GM21576 (cell line): Measurements from ENCODE around the gene VPS26C.
"Not testable (repeated sequence)": the region's sequence is repeated elsewhere in the genome, so short reads cannot be mapped to it uniquely, and the experiment has no call there.

Experiments
- ATAC-seq: cut with Tn5 transposase; IDR thresholded peaks from one replicate; pipeline ENCODE4 v1.9.1; 2021; ENCODE audit warnings: mild to moderate bottlenecking, moderate library complexity; ENCODE audit not compliant: unreplicated experiment

Gene VPS26C

DNA sequence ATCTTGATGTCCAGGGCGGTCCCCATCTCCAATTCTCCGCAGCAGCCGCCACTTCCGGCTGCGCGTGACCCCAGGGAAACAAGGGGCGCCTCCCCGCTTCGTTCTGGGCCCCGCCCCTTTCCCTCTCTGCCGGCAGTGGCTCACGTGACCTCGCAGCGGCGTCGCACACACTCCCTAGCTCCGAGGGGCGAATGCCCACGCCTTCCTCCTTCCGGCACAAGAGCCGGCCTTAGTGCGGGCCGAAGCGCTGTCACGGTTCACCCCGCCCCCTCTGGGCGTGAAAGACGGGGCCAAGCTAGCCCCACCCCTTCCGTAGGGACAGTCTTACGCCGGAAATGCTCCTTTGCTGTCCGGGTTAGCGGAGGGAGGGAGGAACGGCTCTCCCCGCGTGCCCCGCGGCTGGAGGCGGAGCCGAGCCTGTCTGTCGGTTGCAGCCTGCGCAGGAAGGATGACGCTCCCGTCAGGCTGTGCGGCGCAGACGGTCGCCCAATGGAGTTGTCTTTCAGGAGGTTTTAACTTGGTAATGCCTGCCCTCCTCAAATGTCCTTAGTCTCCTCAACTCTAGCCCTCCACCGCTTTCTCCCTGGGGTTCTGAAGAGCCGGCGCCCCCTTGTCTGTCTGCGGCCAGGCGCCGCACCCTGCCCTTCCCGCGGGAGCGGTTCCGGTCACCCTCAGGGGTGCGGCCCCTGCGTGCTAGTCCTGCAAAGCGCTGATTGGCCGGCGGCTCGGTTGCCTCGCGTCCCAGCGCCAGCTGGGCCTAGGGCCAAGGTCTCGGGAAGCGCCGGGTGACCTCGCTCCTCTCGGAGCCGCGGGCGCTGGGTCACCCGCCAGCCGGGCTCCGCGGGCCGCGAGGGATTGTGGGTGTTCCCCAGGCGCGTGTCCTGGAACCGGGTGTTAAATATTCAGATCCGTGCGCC is at the start of gene VPS26C:
TSS of gene VPS26C (minus strand) at position 66 of the 917 bp plus-strand sequence. CDS start at position 26, 40 bp downstream.
- peak; percentile 91 for ATAC-seq

DNA sequence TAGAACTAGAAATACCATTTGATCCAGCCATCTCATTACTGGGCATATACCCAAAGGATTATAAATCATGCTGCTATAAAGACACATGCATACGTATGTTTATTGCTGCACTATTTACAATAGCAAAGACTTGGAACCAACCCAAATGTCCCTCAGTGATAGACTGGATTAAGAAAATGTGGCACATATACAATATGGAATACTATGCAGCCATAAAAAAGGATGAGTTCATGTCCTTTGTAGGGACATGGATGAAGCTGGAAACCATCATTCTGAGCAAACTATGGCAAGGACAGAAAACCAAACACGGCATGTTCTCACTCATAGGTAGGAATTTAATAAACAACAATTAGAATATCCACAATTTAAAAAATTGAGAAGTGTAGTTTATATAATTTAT is 48.9 kb upstream of the VPS26C start:
- ATAC-seq, result not testable (repeated sequence)

DNA sequence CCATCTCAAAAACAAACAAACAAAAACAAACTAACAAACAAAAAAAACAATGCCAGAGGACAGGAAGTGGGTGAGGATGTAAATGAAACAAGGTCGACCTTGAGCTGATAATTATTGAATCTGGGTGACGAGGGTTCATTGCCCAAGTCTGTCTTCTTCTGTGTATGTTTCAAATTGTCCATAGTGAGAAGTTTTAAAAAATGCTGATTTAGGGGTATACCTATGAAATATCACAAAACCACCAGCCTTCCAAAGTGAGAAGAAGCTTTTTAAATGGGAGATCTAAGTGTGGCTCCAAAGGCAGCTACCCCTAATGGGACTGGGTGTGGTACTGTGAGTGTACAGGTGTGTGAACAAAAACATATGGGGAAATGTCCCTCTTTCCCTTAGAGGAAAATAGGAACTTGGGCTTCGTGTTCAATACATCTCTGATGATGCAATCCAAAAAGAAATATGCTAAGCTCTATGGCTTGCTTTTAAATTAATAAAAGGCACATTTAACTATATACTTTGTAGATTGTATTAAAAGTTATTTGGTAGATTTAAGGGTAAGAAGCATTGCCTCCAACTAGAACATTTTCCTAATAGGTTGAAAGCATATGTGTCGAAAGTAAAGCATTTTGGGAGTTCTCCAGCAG is 33.1 kb upstream of the VPS26C start:
- ATAC-seq, result no peak

DNA sequence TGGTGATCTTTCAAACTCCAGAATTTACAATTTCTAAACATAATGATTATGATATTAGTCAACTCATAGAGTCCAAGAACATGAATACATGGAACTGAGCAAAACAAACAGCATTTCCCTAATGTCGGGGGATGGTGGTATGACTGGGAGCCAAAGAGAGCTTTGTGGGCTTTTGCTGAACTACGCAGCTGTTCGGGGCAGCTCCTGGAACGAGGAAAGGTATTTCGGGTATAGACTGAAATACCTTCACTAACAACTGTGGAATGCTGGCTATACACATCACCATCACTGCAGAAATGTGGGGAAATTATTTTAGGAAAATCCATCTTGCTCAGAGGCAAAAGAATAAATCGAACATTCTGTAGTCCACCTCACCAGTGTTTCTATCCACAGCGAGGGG is 30.2 kb upstream of the VPS26C start:
- ATAC-seq, result no peak

DNA sequence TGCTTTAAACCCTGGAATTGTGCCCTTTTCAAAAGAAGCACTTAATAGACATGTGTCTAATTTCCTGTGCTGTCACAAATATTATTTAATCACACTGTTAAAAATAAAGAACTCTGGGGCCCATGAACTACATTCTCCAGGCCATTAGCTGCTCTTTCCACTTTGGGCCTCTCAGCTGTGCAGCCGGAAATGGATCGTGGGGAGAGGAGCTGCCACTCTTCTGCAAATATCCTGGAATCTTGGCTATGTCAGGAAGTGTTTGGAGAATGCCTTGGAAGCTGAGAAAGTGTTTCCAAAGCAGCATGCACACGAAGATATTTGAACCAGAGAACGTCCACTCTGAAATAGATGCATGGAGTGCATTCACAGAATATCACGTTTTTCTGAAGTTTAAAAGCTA is 27.5 kb upstream of the VPS26C start:
- ATAC-seq, result no peak

DNA sequence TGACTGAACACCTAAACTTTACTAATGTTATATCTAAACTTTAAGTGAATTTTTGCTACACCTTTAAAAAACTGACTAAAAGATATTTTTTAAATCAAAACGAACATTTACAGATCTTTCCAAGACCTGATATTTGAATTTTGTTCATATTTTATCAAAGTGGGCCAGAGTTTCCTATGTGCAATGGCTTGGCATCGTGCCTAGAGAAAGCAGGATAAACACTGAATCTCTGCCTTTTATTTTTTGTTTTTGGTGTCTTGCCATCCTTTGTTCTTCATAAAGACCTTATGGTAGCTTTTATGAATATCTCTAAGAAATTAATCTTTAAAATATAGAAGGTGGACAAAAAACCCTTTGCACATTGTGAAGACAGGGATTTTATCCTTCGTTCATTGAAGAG is 25.8 kb upstream of the VPS26C start:
- no peak for ATAC-seq

DNA sequence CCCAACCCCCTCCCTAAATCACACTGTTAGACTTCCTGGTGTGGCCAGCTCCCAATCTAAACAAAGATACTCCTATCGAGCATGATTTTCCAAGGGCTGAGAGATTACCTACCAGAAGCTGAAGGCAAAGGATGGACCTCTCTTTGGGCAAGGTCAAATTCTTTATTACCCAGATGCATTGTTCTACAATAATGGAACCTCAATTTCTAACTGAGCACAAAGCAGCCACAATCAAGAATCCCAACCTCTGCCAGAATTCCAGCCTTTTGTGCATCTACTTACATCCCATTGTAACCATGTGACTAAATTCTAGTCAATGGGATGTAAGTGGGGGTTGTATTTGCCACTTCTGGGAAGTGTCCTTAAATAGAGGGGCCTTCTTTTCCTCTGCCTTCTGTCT is 24.9 kb upstream of the VPS26C start:
- no peak for ATAC-seq

DNA sequence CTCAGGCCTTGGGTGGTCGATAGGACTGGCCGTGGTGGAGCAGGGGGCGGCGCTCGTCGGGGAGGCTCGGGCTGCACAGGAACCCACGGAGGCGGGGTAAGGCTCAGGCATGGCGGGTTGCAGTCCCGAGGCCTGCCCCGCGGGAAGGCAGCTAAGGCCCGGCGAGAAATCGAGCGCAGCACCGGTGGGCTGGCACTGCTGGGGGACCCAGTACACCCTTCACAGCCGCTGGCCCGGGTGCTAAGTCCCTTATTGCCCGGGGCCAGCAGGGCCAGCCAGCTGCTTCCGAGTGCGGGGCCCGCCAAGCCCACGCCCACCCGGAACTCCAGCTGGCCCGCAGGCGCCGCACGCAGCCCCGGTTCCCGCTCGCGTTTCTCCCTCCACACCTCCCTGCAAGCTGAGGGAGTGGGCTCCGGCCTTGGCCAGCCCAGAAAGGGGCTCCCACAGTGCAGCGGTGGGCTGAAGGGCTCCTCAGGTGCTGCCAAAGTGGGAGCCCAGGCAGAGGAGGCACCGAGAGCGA is 16.1 kb upstream of the VPS26C start:
- ATAC-seq, result not testable (repeated sequence)

DNA sequence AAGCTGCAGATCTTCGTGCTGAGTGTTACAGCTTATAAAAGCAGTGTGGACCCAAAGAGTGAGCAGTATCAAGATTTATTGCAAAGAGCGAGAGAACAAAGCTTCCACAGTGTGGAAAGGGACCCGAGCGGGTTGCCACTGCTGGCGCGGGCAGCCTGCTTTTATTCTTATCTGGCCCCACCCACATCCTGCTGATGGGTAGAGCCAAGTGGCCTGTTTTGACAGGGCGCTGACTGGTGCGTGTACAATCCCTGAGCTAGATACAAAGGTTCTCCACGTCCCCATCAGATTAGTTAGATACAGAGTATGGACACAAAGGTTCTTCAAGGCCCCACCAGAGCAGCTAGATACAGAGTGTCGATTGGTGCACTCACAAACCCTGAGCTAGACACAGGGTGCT is 15.5 kb upstream of the VPS26C start:
- ATAC-seq, result not testable (repeated sequence)

DNA sequence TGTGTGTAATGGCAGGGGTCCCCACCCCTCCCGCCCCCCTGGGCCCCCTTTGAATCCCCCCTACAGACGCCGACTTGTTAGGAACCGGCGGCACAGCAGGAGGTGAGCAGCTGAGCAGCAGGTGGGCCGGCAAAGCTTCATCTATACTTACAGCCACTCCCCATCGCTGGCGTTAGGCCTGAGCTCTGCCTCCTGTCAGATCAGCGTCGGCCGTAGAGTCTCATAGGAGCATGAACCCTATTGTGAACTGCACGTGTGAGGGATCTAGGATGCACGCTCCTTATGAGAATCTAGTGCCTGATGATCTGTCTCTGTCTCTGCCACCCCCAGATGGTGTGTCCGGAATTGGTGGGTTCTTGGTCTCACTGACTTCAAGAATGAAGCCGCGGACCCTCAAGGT is 14.9 kb upstream of the VPS26C start:
- ATAC-seq, result no peak

DNA sequence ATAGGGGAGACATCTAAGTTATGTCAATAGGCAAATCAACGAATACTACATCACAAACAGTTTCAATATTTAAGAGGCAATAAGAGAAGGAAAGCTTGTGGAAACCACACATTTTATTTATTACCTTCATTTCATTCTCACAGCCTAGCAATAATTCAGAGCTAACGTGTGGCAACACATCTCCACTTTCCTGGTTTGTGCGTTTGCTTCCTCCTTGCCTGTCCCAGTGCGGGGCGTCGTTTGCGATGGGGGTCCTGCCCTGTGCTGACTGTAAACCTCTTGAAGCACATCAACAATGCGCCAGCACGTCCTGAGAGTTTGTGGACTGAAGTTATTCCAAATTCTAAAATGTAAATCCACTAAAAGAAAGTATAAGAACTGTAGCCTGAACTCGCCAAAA is 14.4 kb upstream of the VPS26C start:
- no peak for ATAC-seq

DNA sequence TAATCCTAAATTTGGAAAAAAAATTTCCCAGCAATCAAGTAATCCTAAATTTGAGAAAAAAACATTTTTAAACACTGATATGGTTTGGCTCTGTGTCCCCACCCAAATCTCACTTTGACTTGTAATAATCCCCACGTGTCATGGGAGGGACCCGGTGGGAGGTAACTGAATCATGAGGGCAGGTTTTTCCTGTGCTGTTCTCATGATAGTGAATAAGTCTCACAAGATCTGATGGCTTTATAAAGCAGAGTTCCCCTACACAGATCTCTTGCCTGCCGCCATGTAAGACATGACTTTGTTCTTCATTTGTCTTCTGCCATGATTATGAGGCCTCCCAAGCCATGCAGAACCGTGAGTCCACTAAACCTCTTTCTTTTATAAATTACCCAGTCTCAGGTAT is 12.1 kb upstream of the VPS26C start:
- not testable (repeated sequence) for ATAC-seq

DNA sequence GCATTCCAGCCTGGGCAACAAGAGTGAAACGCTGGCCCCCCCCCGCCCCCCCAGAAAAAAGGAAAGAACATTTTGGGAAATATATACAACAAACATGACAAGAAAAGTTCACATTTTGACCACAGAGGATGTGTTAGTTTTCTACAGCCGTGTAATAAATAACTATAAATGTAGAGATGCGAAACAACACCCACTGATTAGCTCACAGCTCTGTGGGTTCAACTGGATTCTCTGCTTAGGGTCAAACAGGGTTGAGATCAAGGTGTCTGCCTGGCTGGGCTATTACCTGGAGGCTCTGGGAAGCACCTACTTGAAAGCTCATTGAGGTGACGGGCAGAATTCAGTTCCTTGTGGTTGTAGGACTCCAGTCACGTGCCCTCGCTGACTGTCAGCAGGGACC is 11.1 kb upstream of the VPS26C start:
- ATAC-seq, result no peak

DNA sequence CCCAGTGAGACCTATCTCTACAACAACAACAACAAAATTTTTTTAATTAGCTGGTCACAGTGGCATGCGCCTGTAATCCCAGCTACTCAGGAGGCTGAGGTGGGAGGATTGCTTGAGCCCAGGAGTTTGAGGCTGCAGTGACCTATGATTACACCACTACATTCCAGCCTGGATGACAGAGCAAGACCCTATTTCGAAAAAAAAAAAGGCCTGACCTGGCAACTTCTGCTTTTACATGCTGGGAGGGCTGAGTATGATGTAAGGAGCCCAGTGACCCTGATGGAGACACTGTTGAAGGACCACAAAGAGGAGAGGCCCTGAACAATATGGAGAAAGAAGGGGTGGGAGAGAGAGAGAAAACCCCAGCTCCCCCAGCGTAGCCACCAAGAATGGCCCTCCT is 9.2 kb upstream of the VPS26C start:
- no peak for ATAC-seq

DNA sequence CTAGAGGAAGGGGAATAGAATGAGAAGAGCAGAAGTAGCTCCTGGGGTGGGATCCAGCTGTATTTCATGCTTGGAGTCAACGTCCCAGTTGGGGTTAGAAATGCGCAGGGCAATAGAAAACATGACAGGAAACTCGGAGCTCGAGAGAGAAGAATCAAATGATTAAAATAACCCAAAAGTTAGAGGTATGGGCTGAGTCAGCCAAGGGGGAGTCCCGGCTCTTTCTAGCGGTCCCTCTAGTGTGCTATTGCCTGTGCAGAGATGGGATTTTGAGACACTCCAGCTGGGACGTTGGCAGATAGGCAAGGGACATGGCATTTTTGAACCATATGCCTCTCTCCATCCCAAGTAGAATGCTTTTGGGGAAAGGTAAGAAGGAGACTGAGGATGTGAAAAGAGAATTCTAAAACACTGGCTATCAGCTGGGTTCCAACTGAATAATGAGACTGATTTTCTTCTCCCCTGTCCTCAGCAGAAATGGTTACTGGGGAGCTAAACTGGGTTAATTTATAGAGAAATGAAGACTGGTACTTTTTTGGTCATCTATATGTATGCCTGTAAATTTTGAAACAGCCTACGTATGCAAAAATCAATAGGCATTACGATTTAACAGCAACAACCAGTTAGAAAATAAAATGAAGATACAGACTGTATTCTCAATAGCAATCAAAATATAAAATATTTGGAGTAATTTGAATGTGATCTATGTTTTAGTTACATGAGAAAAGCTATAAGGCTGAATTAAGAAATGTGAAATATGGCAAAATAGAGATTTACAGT is 7.0 kb upstream of the VPS26C start:
- ATAC-seq, result no peak

DNA sequence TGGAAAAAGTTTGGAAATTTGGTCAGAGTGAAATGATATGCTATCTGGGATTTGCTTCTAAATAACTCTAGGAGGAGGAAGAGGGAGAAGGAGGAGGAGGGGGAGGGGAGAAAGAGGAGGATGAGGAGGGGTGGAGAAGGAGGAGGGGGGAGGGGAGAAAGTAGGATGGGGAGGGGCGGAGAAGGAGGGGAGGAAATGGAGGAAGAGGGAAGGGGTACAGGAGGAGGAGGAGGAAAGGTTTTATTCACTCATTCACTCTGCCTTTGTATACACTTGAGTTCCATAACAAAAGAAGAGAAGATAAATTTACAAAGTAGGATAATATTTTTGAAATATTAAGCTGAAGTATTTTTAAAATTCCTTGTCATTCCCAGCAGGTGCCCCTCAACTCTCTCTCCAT is 6.3 kb upstream of the VPS26C start:
- no peak for ATAC-seq

DNA sequence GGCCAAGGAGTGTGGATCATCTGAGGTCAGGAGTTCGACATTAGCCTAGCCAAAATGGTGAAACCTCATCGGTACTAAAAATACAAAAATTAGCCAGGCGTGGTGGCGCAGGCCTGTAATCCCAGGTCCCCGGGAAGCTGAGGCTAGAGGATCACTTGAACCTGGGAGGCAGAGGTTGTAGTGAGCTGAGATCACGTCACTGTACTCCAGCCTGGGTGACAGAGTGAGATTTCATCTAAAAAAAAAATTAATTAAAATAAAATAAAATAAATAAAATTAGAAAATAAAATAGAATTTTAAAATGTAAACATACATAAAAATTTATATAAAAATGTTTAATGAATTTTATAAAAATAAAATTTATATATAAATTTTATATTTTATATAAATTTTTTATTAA is 5.8 kb upstream of the VPS26C start:
- ATAC-seq, result no peak

DNA sequence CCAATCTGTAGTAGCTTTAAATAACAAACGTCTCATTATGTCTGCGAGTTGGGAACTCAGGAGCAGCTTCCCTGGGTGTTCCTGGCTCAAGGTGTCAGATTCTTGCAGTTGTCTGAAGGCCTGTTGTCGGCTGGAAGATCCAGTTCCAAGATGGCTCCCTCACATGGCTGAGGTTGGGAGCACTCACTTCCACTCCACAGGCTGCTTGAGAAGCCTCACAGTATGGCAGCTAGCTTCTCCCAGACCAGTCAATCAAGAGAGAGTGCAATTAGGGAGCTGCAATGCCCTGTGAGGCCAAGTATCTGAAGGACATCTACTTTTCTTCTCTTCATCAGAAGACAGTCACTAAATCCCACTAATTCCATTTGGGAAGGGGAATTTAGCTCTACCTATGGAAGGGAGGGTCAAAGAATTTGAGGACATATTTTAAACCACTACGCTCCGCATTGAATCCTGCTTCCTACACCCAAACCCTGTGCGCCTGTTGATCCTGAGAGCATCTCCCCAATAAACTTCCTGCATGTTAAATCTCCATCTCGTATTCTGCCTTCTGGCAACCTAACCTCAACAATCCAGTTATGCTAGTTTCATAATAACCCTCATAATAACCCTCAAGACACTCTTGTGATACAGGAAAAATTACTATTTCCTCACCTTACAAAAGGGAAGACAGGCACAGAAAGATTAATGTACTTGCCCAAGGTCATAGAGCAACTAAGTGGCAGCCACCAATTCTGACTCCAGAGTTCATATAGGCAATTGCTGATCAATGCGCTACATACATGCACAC is 3.6 kb upstream of the VPS26C start:
- no peak for ATAC-seq

DNA sequence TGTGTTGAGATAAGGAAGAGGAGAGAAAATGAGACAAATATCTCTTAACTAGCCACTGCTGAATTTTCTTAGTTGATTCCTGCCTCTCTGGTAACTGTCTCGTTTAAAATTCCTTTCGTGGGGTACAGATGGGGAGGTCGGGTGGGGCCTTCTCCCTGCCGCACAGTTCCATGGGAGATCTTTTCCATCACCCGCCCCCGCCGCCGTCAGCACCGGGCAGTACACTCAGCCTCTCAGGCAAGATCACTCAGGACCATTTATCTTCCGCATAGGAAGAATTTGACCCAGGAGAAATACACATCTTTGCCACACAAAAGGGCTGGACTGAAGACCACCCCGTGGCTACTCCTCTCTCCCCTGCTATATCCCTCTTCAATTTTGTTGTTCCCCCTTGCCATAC is 2.3 kb upstream of the VPS26C start:
- ATAC-seq, result no peak

DNA sequence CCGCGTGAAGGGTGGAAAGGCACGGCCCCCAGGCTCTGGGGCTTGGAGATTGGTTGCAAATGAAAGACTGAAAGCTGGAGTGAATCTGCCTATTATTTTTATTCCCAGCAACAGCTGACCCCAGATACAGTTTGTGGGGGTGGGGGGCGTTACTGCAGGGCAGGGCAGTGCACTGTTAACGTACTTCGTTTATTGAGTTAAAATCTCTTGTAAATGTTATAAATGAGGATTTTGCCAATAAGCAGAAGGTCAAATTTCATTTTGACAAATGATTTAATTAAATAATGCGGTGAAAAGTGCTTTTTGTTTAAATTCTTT is 1.0 kb upstream of the VPS26C start:
- ATAC-seq, result no peak
